ENCODE measurements around the gene VIPR2. TPM values are rescaled to one million over a fixed set of nuclear protein-coding genes. Genes with fewer than 3 reads are reported as not detected.
A peak's percentile ranks its signal among the peaks of the same experiment; 100 is the strongest.
"Not testable (repeated sequence)": the region's sequence is repeated elsewhere in the genome, so short reads cannot be mapped to it uniquely, and the experiment has no call there.

Gene VIPR2
- 15.2 TPM for total RNA-seq
- long read RNA-seq, transcript VIPR2-201 (13 exons, 3,944 nt): major isoform, 22 of 52 reads
- long read RNA-seq, partial matches to known transcripts: 1 of 52 reads
- long read RNA-seq, other reads (novel, unspliced or antisense): 26 of 52 reads

GRCh38 chr7:159144758-159145489, at the start of gene VIPR2:
Gene VIPR2 (minus strand): TSS chr7:159144867. CDS start chr7:159144771, 96 bp downstream.
- DNase-seq: peak; percentile 69
- peak; percentile 76 for ATAC-seq (ENCODE audit: poor library complexity)
- intact Hi-C loops (cut with DNase I): loop anchor here (10.0 kb wide), 1 partner anchor 100 kb away; no protein-coding TSS in a partner anchor

GRCh38 chr7:159193543-159194090, 49.0 kb upstream of the VIPR2 start:
- ATAC-seq (ENCODE audit: poor library complexity): no peak
- intact Hi-C loops (cut with DNase I): no loop called here
- no peak for DNase-seq

- DNase-seq (no peak), ATAC-seq (ENCODE audit: poor library complexity) (peak; percentile 29)
- intact Hi-C loops (cut with DNase I): no loop called here
Measured at GRCh38 chr7:159192725-159193453, 48.2 kb upstream of the VIPR2 start.

GRCh38 chr7:159192013-159192412, 47.3 kb upstream of the VIPR2 start:
- no peak for ATAC-seq (ENCODE audit: poor library complexity)
- DNase-seq: no peak
- intact Hi-C loops (cut with DNase I): no loop called here

- no peak for DNase-seq
- intact Hi-C loops (cut with DNase I): no loop called here
- no peak for ATAC-seq (ENCODE audit: poor library complexity)
Measured at GRCh38 chr7:159191236-159191635, 46.6 kb upstream of the VIPR2 start.

GRCh38 chr7:159188011-159188410, 43.3 kb upstream of the VIPR2 start:
- intact Hi-C loops (cut with DNase I): no loop called here
- ATAC-seq (ENCODE audit: poor library complexity) (no peak), DNase-seq (no peak)

GRCh38 chr7:159179241-159179640, 34.6 kb upstream of the VIPR2 start:
- intact Hi-C loops (cut with DNase I): no loop called here
- ATAC-seq (ENCODE audit: poor library complexity): no peak
- DNase-seq: no peak

- intact Hi-C loops (cut with DNase I): no loop called here
- ATAC-seq (ENCODE audit: poor library complexity): no peak
Measured at GRCh38 chr7:159177284-159177953, 32.8 kb upstream of the VIPR2 start.

GRCh38 chr7:159175792-159176191, 31.1 kb upstream of the VIPR2 start:
- intact Hi-C loops (cut with DNase I): no loop called here
- DNase-seq: no peak
- ATAC-seq (ENCODE audit: poor library complexity): no peak

More at GRCh38 chr7:159177284-159177953, 32.8 kb upstream of the VIPR2 start:
- DNase-seq: no peak

- ATAC-seq (ENCODE audit: poor library complexity); intact Hi-C loops (cut with DNase I); DNase-seq: not testable (repeated sequence)
Measured at GRCh38 chr7:159175100-159175499, 30.4 kb upstream of the VIPR2 start.

- intact Hi-C loops (cut with DNase I): no loop called here
- no peak for DNase-seq
- no peak for ATAC-seq (ENCODE audit: poor library complexity)
Measured at GRCh38 chr7:159172400-159172799, 27.7 kb upstream of the VIPR2 start.

GRCh38 chr7:159169391-159169790, 24.7 kb upstream of the VIPR2 start:
- DNase-seq (no peak), ATAC-seq (ENCODE audit: poor library complexity) (no peak)
- intact Hi-C loops (cut with DNase I): no loop called here

GRCh38 chr7:159167139-159167538, 22.5 kb upstream of the VIPR2 start:
- intact Hi-C loops (cut with DNase I): no loop called here
- ATAC-seq (ENCODE audit: poor library complexity): no peak
- DNase-seq: no peak

- DNase-seq: no peak
- ATAC-seq (ENCODE audit: poor library complexity): no peak
- intact Hi-C loops (cut with DNase I): no loop called here
Measured at GRCh38 chr7:159166530-159166929, 21.9 kb upstream of the VIPR2 start.

GRCh38 chr7:159165352-159165751, 20.7 kb upstream of the VIPR2 start:
- intact Hi-C loops (cut with DNase I): no loop called here

GRCh38 chr7:159163703-159164301, 19.1 kb upstream of the VIPR2 start:
- not testable (repeated sequence) for DNase-seq; ATAC-seq (ENCODE audit: poor library complexity)
- intact Hi-C loops (cut with DNase I): loop anchor here (2.0 kb wide), 1 partner anchor 31 kb away; no protein-coding TSS in a partner anchor

More at GRCh38 chr7:159165352-159165751, 20.7 kb upstream of the VIPR2 start:
- ATAC-seq (ENCODE audit: poor library complexity) (no peak), DNase-seq (no peak)

- DNase-seq; ATAC-seq (ENCODE audit: poor library complexity): not testable (repeated sequence)
- intact Hi-C loops (cut with DNase I): loop anchor here (2.0 kb wide), 1 partner anchor 29 kb away; no protein-coding TSS in a partner anchor
Measured at GRCh38 chr7:159162050-159162626, 17.5 kb upstream of the VIPR2 start.

GRCh38 chr7:159160450-159160849, 15.8 kb upstream of the VIPR2 start:
- ATAC-seq (ENCODE audit: poor library complexity): no peak
- intact Hi-C loops (cut with DNase I): no loop called here

More at GRCh38 chr7:159160450-159160849, 15.8 kb upstream of the VIPR2 start:
- no peak for DNase-seq
